Aorta (tissue), 5 donors: ENCODE measurements around the gene NLK. TPM values are rescaled to one million over a fixed set of nuclear protein-coding genes. Genes with fewer than 3 reads are reported as not detected.

Experiments used
- ATAC-seq: fragments of 200-7000 bp; cut with Tn5 transposase; one replicate; pipeline ENCODE4 v1.9.1; 2022; ENCODE audit warnings: moderate library complexity; ENCODE audit not compliant: low FRiP score
- DNase-seq, 2 donors: peaks; one replicate each; pipeline ENCODE4 v3.0.0-alpha.2; 2020
- H3K27ac ChIP-seq, 2 donors: one replicate each; pipeline ENCODE4 v1.5.1; 2013; ENCODE audit warnings: low read length in 2 of 2, mild to moderate bottlenecking in 2 of 2, moderate library complexity in 2 of 2, control low read depth in 1 of 2, inconsistent platforms in 1 of 2, low read depth in 1 of 2
- H3K27me3 ChIP-seq, 2 donors: one replicate each; pipeline ENCODE4 v1.6.1; 2013; ENCODE audit warnings: control low read depth in 1 of 2, low read length in 1 of 2, mild to moderate bottlenecking in 1 of 2, moderate library complexity in 1 of 2; ENCODE audit not compliant: insufficient read depth in 2 of 2, control insufficient read depth in 1 of 2
- H3K36me3 ChIP-seq, 2 donors: one replicate each; pipeline ENCODE4 v1.6.1; 2013; ENCODE audit warnings: control low read depth in 1 of 2, low read length in 1 of 2, mild to moderate bottlenecking in 1 of 2; ENCODE audit not compliant: insufficient read depth in 2 of 2, control insufficient read depth in 1 of 2
- H3K4me1 ChIP-seq, 2 donors: one replicate each; pipeline ENCODE4 v1.6.1; 2013; ENCODE audit warnings: low read length in 2 of 2, control low read depth in 1 of 2, mild to moderate bottlenecking in 1 of 2, moderate library complexity in 1 of 2; ENCODE audit not compliant: insufficient read depth in 2 of 2, control insufficient read depth in 1 of 2
- H3K4me3 ChIP-seq, 2 donors: one replicate each; pipeline ENCODE4 v1.5.1; 2013; ENCODE audit warnings: low read length in 2 of 2, control low read depth in 1 of 2, mild to moderate bottlenecking in 1 of 2
- H3K9me3 ChIP-seq: one replicate; pipeline ENCODE4 v1.6.1; 2013; ENCODE audit warnings: mild to moderate bottlenecking, low read length; ENCODE audit not compliant: control insufficient read depth
- WGBS, 2 donors: extraction: QIAGEN DNeasy Blood & Tissue Kit; methylation state at CpG; one replicate each; pipeline ENCODE4 v1.1.7; 2013; 5-methylcytosine and 5-hydroxymethylcytosine counted together
- intact Hi-C, 2 donors: fragments of 100-400 bp; cut with DNase I; formaldehyde crosslinking; loops; one replicate each; pipeline versions ENCODE4 v1.14.2 to v1.15.0; 2022
- polyA plus RNA-seq, 2 donors: library from polyadenylated mRNA; stranded (reverse); fragments of 200-250 nt; gene quantifications; one replicate each; pipeline ENCODE4 v1.2.3, GENCODE V29; 2013
- total RNA-seq, 2 donors: library from RNA; stranded (reverse); fragmentation: NEBNext Ultra II Directional; extraction: Animal tissue kit (Norgen Biotek cat#: 25700); gene quantifications; one replicate each; pipeline ENCODE4 v1.2.1, GENCODE V29; 2021
- donor health status: healthy with polysubstance abuse.
- donor health status: Bipolar disorder and iron deficiency.
- donor health status: DM: no; HTN: no; CAD: no.
- donor health status: DM: no; HTN: no; CAD: no.
- donor health status: DM: yes; HTN: yes; CAD: no.

The NLK gene
- total and polyA plus RNA-seq, 4 donors, result 5.5 to 17.2 (median 14.0) TPM

DNA sequence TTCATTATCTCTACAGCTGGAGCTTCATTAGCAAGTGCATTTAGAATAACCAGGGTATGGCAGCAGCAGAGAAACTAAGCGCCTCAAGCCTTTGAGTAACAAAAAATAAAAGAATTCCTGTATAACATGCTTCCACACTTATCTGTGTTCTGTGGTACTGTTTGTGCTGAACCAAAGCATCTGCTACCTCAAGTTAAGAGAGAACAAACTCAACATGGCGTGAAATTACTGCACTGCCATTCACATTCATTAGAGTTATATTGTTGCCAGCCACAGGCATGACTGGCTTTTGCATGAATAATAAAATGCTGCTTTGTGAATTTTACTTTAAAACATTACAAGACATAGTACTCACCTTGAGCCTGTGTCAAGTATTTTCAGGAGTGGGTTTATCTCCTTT lies 76.6 kb downstream of the NLK start:
- WGBS, 2 donors, result 99 to 100% methylated on average over 2 of the region's 2 CpGs
- DNase-seq (no peak), ATAC-seq (no peak)
- Histone ChIP-seq H3K27me3 (no peaks in the 10 kb centered on the region), H3K9me3 (no peaks in the 10 kb centered on the region), H3K27ac (no peak overlapping the region), H3K4me1 (no peaks in the 10 kb centered on the region), H3K4me3 (no peak overlapping the region), H3K36me3 (no peaks in the 10 kb centered on the region)
- intact Hi-C loops, result no loop called here

DNA sequence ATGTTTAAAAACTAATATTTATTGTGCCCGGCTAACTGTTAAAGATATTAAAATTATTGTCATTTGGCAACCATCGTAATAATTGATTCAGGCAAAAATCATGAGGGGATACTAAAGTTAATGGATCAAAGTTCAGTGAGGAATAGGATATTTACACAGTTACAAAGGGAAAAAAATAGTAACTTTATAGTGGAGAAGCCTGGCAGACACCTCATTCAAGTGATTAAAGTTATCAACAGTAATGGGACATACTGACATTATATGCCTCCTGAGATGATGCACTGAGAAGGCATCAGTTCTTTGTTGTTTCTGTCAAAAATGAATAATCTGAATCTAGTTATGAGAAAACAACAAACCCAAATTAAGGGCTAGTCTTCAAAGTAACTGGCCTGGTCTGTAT lies 77.1 kb downstream of the NLK start:
- intact Hi-C loops, result no loop called here
- WGBS, 2 donors, result 95 to 98% methylated on average over 2 of the region's 2 CpGs
- no peak for ATAC-seq
- H3K27ac ChIP-seq, result no peak overlapping the region
- H3K9me3 ChIP-seq, result no peaks in the 10 kb centered on the region
- H3K27me3 ChIP-seq, result no peaks in the 10 kb centered on the region
- no peaks in the 10 kb centered on the region for H3K4me1 ChIP-seq
- H3K4me3 ChIP-seq, result no peak overlapping the region
- H3K36me3 ChIP-seq, result no peaks in the 10 kb centered on the region
- DNase-seq, result no peak

DNA sequence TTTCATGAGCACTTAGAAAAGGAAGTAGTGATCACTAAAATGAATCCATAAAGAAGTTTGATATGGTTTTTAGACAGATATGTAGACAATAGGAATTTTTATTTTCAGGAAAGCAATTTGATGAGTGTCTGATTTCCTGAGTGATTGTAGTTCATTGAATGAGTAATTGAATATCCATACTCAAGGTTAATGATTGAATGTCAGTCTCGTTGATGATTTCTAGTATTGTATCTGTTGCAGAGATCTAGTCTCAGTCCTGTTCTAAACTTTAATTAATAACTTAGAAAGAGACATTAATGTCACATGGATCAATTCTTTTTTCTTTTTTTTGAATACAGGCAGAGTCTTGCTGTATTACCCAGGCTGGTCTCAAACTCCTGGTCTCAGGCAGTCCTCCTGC lies 78.3 kb downstream of the NLK start:
- H3K27ac ChIP-seq, result no peak overlapping the region
- ATAC-seq, result no peak
- H3K27me3 ChIP-seq, result no peaks in the 10 kb centered on the region
- intact Hi-C loops, result no loop called here
- 95 to 97% methylated on average over 1 of the region's 1 CpG for WGBS, 2 donors
- no peak for DNase-seq
- no peak overlapping the region for H3K4me3 ChIP-seq
- H3K36me3 ChIP-seq, result no peaks in the 10 kb centered on the region
- H3K4me1 ChIP-seq, result no peaks in the 10 kb centered on the region
- H3K9me3 ChIP-seq, result no peaks in the 10 kb centered on the region

DNA sequence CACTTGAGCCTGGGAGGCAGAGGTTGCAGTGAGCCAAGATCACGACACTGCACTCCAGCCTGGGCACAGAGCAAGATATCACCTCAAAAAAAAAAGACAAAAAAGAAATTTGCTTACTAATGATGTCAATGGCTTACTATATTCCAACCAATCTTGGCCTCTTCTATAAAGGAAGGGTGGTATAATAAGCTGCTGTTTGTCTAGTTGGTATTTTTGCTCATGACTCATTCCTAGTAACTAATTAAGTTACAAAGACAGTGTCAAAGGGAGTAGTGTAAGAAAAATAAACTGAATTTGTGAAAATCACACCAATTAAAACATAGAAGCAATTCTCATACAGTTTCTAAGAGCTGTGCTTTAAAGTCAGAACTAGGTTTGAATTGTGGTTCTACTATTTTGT lies 82.5 kb downstream of the NLK start:
- Histone ChIP-seq H3K27me3 (no peaks in the 10 kb centered on the region), H3K4me1 (no peaks in the 10 kb centered on the region), H3K27ac (no peak overlapping the region), H3K4me3 (no peak overlapping the region), H3K9me3 (no peaks in the 10 kb centered on the region), H3K36me3 (no peaks in the 10 kb centered on the region)
- no peak for DNase-seq
- 98 to 100% methylated on average over 1 of the region's 1 CpG for WGBS, 2 donors
- intact Hi-C loops, result no loop called here
- no peak for ATAC-seq

DNA sequence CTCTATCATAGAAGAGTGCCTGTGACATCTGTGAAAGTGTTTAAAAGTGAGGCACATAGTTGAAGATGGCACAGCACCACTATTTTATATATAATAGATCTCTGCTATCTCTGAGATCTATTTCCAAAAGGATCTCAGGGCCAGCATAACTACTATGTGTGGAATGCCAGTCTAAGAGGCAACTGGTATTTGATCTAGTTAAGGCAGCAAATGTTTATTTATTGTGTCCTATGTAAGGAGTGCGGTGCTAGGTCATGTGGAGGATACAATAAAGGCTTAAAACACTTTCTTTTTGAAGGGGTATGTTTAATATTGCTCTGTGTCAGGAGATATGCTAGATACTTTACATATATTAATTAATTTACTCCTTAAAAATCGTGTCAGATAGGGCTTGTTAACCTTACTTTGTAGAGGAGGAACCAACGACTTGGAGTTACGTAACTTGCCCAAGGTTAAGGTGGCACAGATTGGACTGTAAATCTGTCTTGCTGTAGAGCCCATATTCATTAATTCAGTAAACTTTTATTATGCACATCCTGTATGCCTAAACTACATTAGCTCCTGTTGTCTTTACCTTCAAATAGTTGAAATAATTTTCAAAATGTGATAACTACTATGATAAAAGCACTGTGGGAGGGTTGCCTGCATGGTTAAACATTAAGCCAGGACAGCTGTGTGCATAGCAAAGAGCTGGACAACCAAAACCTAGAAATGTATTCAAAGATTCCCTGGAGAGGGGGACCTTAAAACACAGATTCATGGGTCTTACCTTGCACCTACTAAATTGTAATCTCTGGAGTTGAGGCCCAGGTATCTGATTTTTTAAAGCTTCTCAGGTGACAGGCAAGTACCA lies 83.3 kb downstream of the NLK start:
- WGBS, 2 donors, result 74 to 81% methylated on average over 4 of the region's 4 CpGs
- H3K27me3 ChIP-seq, result no peaks in the 10 kb centered on the region
- H3K36me3 ChIP-seq, result no peaks in the 10 kb centered on the region
- no peaks in the 10 kb centered on the region for H3K9me3 ChIP-seq
- intact Hi-C loops, result no loop called here
- no peaks in the 10 kb centered on the region for H3K4me1 ChIP-seq
- H3K4me3 ChIP-seq, result no peak overlapping the region
- ATAC-seq (no peak), DNase-seq (no peak)
- no peak overlapping the region for H3K27ac ChIP-seq

DNA sequence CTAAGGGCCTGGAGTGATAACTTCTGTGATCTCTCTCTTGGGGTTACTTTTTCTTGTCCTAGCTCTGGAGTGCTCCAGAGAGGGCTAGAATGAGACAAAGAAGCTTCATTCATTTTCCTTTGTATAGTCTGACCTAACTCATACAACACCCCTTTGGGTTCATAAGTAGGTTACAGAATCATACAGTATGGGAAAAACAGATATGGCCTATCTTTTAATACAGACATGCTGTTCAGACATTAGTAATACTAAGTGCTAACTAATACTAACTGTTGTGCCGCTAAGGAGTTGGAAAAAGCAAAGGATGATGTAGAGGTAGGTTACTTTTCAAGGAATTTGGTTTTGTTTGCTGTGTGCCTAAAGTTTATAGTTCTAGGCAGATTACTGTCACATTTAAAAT lies 84.7 kb downstream of the NLK start:
- no peaks in the 10 kb centered on the region for H3K9me3 ChIP-seq
- H3K27ac ChIP-seq, result no peak overlapping the region
- H3K27me3 ChIP-seq, result no peaks in the 10 kb centered on the region
- H3K4me1 ChIP-seq, result no peaks in the 10 kb centered on the region
- 99 to 100% methylated on average over 1 of the region's 1 CpG for WGBS, 2 donors
- intact Hi-C loops, result no loop called here
- H3K36me3 ChIP-seq, result no peaks in the 10 kb centered on the region
- ATAC-seq (no peak), DNase-seq (no peak)
- H3K4me3 ChIP-seq, result no peak overlapping the region

DNA sequence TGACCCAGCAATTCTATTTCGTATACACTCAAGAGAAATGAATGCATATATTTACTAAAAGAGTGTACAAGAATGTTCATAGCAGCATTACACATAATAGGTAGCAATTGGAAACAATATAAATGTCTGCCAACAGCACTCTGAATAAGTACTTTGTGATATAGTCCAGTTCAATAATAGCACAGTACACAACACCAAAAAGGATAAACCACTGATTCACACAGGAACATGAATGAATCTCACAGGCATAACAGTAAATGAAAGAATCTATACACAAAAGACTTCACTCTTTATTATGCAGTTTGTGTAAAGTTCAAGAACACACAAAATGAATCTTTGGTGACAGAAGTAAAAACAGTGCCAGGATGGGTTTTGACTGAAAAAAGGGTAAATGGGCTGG lies 86.3 kb downstream of the NLK start:
- Histone ChIP-seq H3K4me3 (no peak overlapping the region), H3K27me3 (no peaks in the 10 kb centered on the region), H3K4me1 (no peaks in the 10 kb centered on the region), H3K9me3 (no peaks in the 10 kb centered on the region), H3K36me3 (no peaks in the 10 kb centered on the region), H3K27ac (no peak overlapping the region)
- intact Hi-C loops, result no loop called here
- 81 to 94% methylated on average over 1 of the region's 1 CpG for WGBS, 2 donors
- no peak for ATAC-seq
- DNase-seq, result no peak

DNA sequence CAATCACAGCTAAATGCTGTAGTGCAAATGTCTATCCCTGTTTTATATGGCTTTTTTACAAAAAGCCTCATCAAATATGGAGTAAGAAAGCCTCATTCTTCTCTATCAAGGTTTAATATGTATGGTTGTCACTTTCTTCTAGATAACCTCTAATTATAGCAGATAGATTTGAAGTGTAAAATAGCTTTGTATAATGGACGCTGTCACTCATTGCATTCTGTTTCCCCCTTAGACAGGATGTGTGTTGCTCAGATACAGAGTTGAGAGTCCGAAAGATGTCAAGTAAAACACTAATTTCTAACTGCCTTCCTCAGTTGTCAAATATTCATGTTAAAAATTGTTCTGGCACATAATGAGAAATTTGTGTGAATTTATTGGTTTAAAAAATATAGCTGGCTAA lies 88.0 kb downstream of the NLK start:
- Histone ChIP-seq H3K27me3 (no peaks in the 10 kb centered on the region), H3K4me3 (no peak overlapping the region), H3K4me1 (no peaks in the 10 kb centered on the region), H3K9me3 (no peaks in the 10 kb centered on the region), H3K36me3 (no peaks in the 10 kb centered on the region), H3K27ac (no peak overlapping the region)
- DNase-seq (no peak), ATAC-seq (no peak)
- intact Hi-C loops, result no loop called here
- WGBS, 2 donors, result 96 to 97% methylated on average over 2 of the region's 2 CpGs

DNA sequence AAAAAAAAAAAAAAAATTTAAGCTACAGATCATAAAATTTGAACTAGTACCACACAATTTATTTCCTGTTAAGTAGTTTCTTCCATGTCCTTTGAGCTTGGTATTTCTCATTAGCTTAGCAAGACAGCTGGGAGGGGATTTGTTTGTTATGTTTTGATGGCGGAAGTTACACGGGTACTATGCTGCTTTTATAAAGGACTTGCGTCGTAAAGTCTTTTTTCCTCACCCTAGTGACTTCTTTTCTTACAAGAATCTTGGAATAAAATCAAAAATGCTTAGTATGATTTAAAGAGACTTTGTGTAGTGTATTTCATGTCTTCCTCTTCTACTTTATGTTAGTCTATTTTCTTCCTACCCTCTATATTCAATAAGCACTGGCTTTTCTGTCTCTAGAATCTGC lies 89.1 kb downstream of the NLK start:
- 27 to 48% methylated on average over 4 of the region's 4 CpGs for WGBS, 2 donors
- intact Hi-C loops, result no loop called here
- no peak for ATAC-seq

More for the DNA sequence above, 89.1 kb downstream of the NLK start:
- no peak for DNase-seq
- H3K4me1 ChIP-seq, result no peaks in the 10 kb centered on the region
- no peaks in the 10 kb centered on the region for H3K9me3 ChIP-seq
- H3K27me3 ChIP-seq, result no peaks in the 10 kb centered on the region
- H3K27ac ChIP-seq, result no peak overlapping the region
- H3K4me3 ChIP-seq, result no peak overlapping the region
- H3K36me3 ChIP-seq, result no peaks in the 10 kb centered on the region
